Right atrium auricular region (tissue), 2 donors: Measurements from ENCODE around the gene COL28A1. TPM values are rescaled to one million over a fixed set of nuclear protein-coding genes. Genes with fewer than 3 reads are reported as not detected.

Experiments
- DNase-seq: peaks from one replicate; pipeline ENCODE4 v3.0.0-alpha.2; 2019; ENCODE audit warnings: low spot score
- H3K27ac ChIP-seq, 2 donors: fragments of 200-600 bp; sonication (generic); 1 replicate in 1 of 2; 2 replicates in 1 of 2; pipeline ENCODE4 v1.5.1; 2016 to 2019
- H3K27me3 ChIP-seq, 2 donors: fragments of 200-600 bp; sonication (generic); one replicate each; pipeline versions ENCODE4 v1.5.1 to v1.6.0; 2017 to 2019
- H3K36me3 ChIP-seq: fragments of 200-600 bp; sonication (generic); one replicate; pipeline ENCODE4 v1.5.1; 2016
- H3K4me1 ChIP-seq, 2 donors: fragments of 200-600 bp; sonication (generic); one replicate each; pipeline versions ENCODE4 v1.5.1 to v1.6.0; 2017 to 2019
- H3K4me3 ChIP-seq, 2 donors: fragments of 200-600 bp; sonication (generic); 1 replicate in 1 of 2; 2 replicates in 1 of 2; pipeline ENCODE4 v1.5.1; 2017 to 2019; ENCODE audit warnings: mild to moderate bottlenecking in 1 of 2, moderate library complexity in 1 of 2
- H3K9me3 ChIP-seq, 2 donors: fragments of 200-600 bp; sonication (generic); one replicate each; pipeline ENCODE4 v1.5.1; 2019
- CTCF ChIP-seq, 2 donors: fragments of 200-600 bp; sonication (generic); IDR thresholded peaks; one replicate each; pipeline ENCODE4 v1.5.1; 2019; ENCODE audit warnings: antibody characterized with exemption in 2 of 2
- total RNA-seq, 2 donors: library from RNA; depleted of rRNA; stranded (reverse); fragments of >200 nt; gene quantifications; one replicate each; pipeline ENCODE4 v1.1.0, GENCODE V29; 2016

COL28A1 gene
- total RNA-seq, 2 donors from 2014 or later, result 1.5 to 2.3 TPM

DNA sequence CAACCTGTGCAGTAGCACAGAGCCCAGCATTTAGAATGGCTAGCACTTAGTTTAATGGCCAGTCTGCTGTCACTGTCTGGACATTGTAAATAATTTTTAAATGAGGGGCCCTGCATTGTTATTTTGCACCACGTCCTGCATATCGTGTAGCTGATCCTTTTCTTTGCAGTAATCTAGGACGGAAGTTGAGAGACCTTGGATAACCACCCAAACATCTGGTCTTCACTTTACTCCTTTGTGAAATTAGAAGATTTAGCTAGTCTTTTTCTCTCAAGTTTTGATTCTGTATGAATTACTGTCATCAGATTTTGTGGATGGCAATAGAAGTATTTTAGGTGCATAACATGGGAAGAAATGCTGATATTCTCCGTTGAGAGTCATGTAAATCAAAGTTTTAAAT is 32.9 kb upstream of the COL28A1 start:
- H3K27me3 ChIP-seq, result no peaks in the 10 kb centered on the region
- DNase-seq, result no peak
- H3K4me1 ChIP-seq, result peaks cover 0 to 29% of the 10 kb centered on the region in 2 donors
- H3K9me3 ChIP-seq, result no peaks in the 10 kb centered on the region
- no peak overlapping the region for H3K27ac ChIP-seq
- no peak for TF ChIP-seq CTCF (IDR thresholded peaks at IDR 0.05)
- peaks cover 7% of the 10 kb centered on the region for H3K36me3 ChIP-seq
- H3K4me3 ChIP-seq, result no peak overlapping the region

DNA sequence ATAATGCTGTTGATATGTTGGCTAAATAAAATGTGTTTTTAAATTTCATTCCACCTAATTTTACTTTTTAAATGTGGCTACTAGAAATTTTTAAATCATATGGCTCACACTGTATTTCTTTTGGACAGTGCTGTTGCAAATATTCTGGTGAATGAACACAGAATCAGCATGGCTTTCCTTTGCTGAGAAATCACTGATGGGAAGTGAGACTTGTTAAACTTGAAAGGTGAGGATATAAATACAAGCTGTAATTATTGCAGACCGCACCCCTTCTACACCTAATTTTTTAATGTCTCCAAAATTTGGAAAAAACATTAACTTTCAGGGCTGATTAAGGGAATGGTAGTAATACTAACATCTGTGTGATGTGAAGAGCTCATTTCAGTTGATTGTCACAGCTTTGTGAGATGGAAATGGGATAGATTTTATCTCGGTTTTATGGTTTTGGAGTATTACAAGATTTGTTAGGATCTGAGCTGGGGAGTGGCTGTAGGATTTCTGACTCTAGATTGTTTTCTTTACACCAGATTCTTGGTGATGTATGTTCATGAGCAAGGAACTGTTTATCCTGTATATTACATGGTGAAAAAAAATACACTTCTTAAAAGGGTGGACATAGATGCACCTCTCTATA is 32.3 kb upstream of the COL28A1 start:
- no peak overlapping the region for H3K27ac ChIP-seq
- peaks cover 0 to 29% of the 10 kb centered on the region in 2 donors for H3K4me1 ChIP-seq
- no peaks in the 10 kb centered on the region for H3K9me3 ChIP-seq
- H3K27me3 ChIP-seq, result no peaks in the 10 kb centered on the region
- H3K4me3 ChIP-seq, result peak overlapping the region; percentile 89 to 93
- peaks cover 2% of the 10 kb centered on the region for H3K36me3 ChIP-seq
- no peak for TF ChIP-seq CTCF (IDR thresholded peaks at IDR 0.05)
- DNase-seq, result no peak

DNA sequence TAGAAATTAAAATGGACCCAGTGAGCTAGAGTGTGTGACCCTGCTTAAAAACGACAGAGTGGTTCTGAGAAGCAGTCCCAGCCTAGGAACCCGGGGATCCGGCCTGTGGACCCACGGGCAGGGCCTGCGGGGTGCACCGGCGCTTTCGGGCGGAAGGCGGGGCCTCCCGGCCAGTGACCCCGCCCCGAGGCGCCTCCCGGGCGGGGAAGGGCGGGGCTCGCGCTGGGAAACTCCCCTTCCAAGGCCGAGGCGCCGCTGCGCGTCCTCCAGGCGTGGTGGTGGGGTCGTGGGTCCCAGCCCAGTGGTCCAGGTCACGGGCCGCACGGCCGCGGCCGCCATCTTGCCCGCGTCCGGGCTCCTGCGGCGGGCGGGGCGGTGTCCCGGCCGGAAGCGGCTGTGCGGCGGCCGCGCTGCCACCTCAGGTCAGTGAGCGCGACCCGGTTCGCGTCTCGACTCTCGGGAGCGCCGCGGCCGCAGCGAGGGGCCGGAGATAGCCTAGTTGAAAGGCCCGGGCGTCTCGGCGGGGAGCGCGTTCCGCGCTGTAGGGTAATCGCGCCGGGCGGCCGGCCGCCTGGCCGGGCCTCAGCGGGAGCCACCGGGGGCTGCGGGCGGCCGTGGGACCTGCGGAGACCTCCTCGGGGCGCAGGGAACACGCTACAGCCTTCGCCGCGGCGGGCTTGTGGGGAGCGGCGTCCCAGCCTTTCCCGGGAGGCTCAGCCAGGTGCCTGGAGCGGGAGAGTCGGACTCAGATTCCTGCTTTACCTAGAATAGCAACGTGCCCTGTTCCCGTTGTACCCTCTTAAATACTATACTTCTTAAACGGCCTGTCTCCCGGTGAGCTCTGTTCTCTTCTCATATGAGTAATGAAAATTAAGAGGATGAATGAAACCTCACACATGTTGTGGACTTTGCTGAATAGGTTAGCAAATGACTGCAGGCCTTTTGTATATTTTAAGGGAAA is 31.3 kb upstream of the COL28A1 start, which contains the start of gene MIOS:
Gene MIOS (plus strand): TSS at position 234 of the 961 bp plus-strand sequence. CDS start 5,592 bp downstream, outside the sequence.
- DNase-seq, result peak; percentile 82
- Histone ChIP-seq H3K27me3 (no peaks in the 10 kb centered on the region), H3K27ac (peak within 1 kb of the TSS; percentile 92 to 94), H3K4me1 (peaks cover 0 to 29% of the 10 kb centered on the region in 2 donors), H3K9me3 (no peaks in the 10 kb centered on the region), H3K36me3 (no peaks in the 10 kb centered on the region), H3K4me3 (peak within 1 kb of the TSS; percentile 89 to 93)
- no peak for TF ChIP-seq CTCF (IDR thresholded peaks at IDR 0.05)

GRCh38 chr7:7565746-7566650 is 30.3 kb upstream of the COL28A1 start:
- Histone ChIP-seq H3K36me3 (no peaks in the 10 kb centered on the region), H3K4me3 (peak overlapping the region; percentile 89 to 93), H3K27ac (peak overlapping the region; percentile 92 to 94), H3K9me3 (no peaks in the 10 kb centered on the region), H3K27me3 (no peaks in the 10 kb centered on the region), H3K4me1 (peaks cover 0 to 29% of the 10 kb centered on the region in 2 donors)
- TF ChIP-seq CTCF (IDR thresholded peaks at IDR 0.05), result no peak
- DNase-seq, result no peak

DNA sequence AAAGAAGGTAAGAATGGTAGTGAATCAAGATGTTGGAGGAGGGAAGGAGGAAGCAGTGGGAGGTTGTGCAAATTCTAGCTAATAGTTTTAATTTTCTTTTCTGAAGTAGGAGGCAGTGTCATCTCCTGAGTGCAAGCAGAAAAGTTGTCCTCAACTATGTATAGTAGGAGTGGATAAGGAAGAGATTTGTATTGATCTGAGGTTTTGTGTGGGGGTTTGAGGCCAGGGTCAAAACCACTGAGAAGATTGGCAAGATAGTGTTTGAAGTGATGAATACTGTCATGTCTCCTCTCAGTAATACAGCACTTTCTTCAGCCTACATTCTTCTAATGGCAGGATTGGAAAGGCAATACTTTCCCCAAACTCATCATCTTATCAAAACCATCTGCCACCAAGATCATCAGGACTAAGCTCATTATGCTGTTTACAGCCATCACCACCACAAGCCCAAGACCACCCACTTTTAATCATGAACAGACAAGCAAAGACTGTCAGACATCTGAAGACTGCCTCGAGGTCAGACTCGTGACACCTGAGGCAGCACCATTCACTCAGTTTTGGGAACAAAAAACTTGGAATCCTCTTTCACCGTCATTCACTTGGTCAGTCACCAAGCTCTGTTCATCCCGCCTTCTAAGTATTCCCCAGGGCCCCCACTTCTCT is 29.5 kb upstream of the COL28A1 start:
- Histone ChIP-seq H3K27me3 (no peaks in the 10 kb centered on the region), H3K9me3 (no peaks in the 10 kb centered on the region), H3K4me3 (no peak overlapping the region), H3K4me1 (peaks cover 0 to 29% of the 10 kb centered on the region in 2 donors), H3K27ac (no peak overlapping the region), H3K36me3 (no peaks in the 10 kb centered on the region)
- TF ChIP-seq CTCF (IDR thresholded peaks at IDR 0.05), result no peak
- DNase-seq, result no peak
